Fibroblast of peridontal ligament (primary cell): ENCODE measurements around the gene KRT83.

ENCODE experiments used
- DNase-seq: peaks from one replicate; pipeline ENCODE4 v3.0.0-alpha.2; 2010; ENCODE audit errors: extremely low read depth

Gene KRT83

DNA sequence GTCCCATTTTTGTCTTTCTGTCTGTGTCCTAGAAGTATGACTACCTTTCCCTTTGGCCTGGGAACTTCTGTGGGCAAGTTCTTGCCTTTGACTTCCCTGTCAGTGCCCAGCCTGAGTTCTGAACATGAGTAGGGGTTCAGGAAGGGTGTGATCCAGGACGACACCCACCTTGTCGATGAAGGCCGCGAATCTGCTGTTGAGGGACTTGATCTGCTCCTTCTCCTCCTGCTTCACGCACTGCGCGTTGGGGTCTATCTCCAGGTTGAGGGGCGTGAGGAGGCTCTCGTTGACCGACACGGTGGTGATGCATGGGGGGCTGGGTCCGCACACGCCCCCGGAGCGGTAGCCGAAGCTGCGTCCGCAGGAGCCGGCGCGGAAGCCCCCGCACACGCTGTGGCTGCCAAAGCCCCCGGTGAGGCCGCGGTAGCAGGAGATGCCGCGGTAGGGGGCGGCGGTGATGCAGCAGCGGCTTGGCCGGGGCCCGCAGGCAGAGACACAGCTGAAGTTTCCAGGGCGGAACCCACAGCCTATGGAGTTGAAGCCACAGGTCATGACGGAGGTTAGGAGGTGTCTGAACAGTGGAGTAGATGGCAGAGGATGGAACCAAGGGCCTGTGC, at the start of gene KRT83:
KRT83 (minus strand) TSS at position 615 of the 617 bp plus-strand sequence; CDS start at position 552, 63 bp downstream.
- no peak for DNase-seq

DNA sequence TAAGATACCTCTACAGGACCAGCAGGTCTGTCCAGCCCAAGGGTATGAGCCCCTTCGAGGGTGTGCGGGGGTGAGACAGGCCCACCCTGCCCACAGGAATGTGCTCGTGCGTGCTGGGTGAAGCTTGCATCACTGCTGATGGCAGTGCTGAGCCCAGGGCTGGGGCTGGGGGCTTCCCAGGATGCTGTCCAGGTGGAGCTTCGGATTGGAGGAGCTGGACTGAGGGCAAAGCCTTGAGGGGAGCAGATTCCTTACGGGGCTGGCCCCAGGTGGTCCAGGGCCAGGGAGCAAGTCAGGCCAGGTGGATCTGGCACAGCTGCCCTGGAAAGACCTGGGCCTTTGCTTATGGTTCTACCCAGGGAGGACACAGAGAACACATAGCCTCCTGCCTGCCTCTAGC, 48.6 kb upstream of the KRT83 start:
- DNase-seq = no peak

- no peak for DNase-seq
These were observed 48.0 kb upstream of the KRT83 start for GRCh38 chr12:52369211-52369610.

GRCh38 chr12:52368508-52368907, 47.3 kb upstream of the KRT83 start:
- no peak for DNase-seq

DNA sequence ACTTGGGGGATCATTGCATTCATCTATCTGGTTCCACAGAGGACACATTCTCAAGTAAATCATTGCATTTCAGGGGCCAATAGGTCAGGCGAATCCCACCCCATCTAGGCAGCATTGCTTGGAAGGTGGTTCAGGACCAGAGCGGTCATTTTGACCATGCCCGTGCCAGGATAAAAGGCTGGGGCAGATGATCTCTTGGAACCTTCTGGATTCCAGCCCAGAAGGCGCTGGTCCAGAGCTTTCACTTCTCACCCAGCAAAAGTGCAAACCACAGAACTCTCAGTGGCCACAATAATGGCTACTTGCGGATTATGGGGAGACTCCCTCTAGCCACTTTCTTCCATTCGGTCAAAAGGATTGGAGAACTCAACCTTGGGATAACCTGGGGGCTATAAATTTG, 46.7 kb upstream of the KRT83 start:
- DNase-seq = no peak

DNA sequence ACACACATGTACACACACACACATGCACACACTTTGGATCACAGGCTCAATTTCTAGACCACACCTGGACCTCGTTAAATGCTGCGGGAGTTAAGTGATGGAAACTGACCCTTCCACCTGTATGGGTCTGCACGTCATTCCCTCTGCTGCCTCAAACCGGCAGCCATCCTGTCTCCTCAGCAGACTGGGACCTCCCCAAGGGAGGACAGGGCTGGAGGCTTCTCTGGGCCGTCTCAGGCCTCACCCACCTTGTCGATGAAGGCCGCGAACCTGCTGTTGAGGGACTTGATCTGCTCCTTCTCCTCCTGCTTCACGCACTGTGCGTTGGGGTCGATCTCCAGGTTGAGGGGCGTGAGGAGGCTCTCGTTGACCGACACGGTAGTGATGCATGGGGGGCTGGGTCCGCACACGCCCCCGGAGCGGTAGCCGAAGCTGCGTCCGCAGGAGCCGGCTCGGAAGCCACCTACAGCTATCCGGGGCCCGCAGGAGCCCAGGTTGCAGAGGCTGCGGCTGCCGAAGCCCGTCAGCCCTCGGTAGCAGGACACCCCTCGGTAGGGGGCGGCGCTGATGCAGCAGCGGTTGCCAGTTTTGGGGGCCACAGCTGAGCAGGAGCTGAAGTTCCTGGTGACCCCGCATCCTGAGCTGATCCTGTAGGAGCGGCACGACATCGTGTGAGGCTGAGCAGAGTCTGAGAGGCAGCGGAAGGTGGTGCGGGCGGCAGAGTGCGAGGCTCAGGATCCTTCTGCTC, 45.7 kb upstream of the KRT83 start, which contains the start of gene KRT85:
KRT85 (minus strand) TSS at position 744 of the 748 bp plus-strand sequence; CDS start at position 668, 76 bp downstream.
- DNase-seq = no peak

DNA sequence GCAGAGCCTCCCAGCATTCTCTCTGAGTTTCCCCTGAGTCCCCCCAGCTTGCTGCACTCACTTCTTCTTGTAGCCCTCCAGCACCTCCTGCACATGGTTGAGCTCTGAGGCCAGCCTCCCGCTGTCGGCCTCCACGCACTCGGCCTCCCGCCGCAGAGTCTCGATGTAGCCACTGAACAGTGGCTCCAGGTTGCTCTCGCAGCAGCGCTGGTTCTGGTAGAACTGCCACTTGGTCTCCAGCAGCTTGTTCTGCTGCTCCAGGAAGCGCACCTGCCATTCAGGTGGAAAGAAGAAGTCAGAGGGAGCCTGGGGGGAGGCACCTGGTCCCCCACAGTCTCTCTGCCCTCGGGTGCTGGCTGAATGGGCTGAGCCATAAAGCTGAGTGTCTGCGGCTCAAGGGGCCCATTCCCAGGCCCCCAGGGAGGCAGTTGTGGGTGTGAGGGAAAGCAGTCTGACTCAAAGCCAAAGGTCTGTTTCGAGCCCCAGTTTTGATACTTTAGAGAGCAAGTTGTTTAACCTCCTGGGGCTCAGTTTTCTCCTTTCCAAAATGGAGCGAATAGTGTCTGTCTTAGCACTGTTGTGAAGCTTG, 43.8 kb upstream of the KRT83 start:
- DNase-seq = no peak

DNA sequence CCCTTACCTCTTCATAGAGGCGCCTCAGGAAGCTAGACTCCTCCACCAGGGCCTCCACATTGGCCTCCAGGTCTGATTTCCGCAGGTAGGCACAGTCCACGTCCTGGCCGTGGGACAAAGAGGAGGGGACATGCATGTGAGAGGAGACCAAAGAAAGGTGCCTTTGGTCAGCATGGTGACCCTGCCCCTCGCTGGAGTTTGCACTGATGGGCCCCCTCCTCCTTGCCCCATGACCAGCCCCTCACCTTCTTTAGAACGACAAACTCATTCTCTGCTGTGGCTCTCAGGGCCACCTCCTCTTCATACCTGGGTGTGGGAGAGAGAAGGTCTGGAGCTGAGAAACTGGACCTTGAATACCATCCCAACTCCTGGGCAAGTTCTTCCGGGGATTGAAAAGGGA, 42.9 kb upstream of the KRT83 start:
- DNase-seq = no peak

- no peak for DNase-seq
These were observed 42.0 kb upstream of the KRT83 start for GRCh38 chr12:52363111-52363679.

DNA sequence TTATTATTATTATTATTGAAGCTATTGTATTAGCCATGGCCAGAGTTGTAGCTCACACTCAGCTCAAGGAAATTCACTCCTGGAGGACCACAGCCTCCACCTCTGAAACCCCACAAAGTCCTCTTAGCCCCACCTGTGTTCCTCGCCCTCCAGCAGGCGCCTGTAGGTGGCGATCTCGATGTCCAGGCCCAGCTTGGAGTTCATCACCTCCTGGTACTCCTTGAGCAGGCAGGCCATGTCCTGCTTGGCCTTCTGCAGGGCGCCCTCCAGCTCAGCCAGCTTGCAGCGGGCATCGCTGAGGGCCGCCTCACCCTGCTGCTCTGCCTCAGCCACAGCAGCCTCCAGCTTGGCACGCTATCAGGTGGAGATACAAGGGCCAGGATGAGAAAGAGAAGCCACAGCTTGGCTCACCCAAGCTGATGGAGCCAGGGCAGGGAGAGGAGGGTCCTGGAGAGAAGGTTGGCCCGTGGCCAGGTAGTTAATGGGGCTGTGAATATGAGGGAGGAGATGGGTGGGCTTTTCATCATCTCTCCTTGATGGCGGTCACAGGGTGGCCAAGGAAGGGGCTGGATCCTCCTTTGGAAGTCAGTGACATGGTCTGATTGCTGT, 41.0 kb upstream of the KRT83 start:
- DNase-seq = no peak

DNA sequence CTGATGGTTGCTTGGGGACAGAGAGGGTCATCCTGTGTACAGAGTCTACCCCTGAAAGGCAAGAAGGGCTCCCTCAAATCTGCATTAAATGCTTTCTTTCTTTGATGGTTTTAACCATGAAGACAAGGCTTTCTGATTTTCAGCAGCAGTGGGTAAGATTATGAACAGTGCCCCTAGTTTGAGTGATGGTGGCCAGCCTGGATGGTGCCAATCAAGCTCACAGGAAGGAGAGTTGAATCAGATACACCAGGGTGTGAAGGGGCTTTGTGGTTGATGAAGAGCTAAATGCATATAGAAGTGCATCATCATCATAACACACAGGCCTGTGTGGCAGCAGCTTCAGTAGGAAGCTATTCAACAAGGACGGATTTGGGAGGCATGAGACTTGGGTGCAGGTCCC, 40.4 kb upstream of the KRT83 start:
- DNase-seq = no peak

DNA sequence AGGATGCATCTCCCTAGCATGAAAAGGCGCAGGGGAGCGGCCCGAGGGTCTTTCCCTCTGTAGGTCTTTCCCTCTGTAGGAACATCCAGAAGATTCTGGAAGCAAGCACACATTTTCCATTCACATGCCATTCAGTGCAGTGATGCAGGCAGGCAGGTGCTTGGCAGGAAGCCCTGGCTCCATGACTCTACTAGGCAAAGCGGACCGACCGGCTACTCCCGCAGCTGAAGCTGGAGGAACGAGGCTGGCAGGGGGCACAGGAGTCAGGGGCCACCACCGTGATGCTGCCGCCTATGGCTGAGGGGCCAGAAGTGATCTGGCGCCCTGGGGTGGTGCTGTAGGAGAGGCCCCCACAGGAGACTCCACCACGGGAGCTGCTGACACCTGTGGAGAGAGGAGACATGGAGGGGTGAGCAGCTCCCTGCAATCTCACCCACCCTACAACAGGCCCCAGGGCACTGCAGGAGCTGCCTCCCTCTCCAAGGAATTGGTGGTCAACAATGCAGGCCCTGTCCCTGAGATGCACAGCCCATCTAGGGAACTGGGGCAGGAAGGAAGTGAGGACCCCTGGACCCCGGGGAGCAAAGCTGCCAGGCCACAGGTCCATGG, 39.6 kb upstream of the KRT83 start:
- no peak for DNase-seq

GRCh38 chr12:52360106-52360662, 39.0 kb upstream of the KRT83 start:
- no peak for DNase-seq

GRCh38 chr12:52359621-52360061, 38.4 kb upstream of the KRT83 start:
- no peak for DNase-seq

DNA sequence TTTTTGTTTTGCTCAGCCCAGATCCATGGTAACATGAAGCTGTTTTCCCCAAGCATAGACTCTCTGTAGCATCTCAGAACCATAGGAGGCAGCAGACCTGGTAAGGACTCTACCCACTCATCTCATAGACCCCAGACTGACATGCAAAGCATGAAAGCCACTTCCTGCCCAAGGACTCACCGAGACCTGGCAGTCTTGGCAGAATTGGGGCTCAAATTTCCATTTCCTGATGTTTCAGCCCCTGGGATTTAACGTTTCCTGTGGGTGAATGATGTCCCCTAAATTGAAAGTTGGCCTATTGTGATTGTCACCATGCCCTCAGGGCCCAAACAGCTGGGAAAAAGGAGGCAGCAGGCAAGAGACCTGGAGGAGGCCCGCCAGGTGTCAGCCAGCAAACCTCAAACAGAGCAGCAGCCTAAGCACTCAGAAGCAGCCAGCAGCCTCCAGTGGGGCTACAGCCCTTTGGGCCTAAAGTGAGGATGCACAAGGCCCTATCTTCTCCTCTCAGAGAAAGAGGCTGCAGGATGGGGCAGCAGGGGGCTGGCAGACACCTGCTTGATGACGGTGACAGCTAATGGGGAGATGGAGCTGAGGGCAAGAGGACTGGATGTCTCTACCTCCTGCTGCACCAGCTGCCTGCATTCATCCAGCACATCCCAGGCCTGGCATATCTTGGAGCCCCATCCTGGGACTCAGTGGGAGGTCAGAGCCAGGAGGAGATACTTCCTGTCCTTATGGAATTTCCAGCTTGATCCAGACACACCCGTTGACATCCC, 37.6 kb upstream of the KRT83 start:
- DNase-seq = no peak

GRCh38 chr12:52356762-52357580, 35.8 kb upstream of the KRT83 start:
- no peak for DNase-seq

DNA sequence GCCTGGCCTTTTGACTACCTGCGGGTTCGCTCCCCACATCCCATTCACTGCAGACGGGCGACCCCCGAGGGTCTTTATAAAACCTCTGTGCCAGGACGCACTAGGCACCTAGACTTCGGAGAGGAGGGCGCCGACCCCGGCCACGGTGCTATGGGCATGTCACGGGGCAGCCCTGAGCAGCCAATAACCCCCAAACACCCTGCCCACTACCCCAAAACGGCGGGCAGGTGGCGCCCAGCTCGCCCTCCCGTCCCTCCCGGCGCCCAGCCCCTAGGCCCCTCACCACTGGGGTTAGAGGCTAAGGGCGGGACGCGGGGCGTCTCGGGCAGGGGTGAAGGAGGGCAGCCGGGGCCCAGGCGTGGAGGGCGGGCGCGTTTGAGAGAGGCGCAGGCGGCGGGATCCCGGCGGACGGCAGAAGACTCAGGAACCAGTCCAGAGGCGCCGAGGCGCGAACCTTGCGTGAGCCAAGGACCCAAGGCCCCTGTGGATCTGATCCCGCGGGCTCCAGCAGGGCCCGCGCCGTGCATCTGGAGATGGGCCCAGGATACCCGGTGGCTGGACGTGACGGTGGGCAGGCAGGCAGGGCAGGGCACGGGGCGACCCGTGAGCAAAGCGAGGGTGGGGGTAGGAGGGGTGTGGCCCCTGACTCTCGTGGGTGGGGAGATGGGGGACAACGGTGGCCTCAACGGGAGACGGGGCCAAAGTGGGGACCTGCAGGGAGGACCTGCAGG, 35.0 kb upstream of the KRT83 start:
- DNase-seq = no peak

GRCh38 chr12:52355176-52355575, 34.0 kb upstream of the KRT83 start:
- no peak for DNase-seq

GRCh38 chr12:52354200-52354599, 33.0 kb upstream of the KRT83 start:
- DNase-seq = no peak
